Subcutaneous adipose tissue (tissue), 4 donors: ENCODE results near the gene KTI12. TPM values are rescaled to one million over a fixed set of nuclear protein-coding genes. Genes with fewer than 3 reads are reported as not detected.

Experiments
- CTCF ChIP-seq: fragments of 450-650 bp; IDR thresholded peaks from one replicate; pipeline ENCODE4 v1.5.1; 2016; ENCODE audit warnings: low read depth, mild to moderate bottlenecking, control low read depth, antibody characterized with exemption, moderate library complexity
- total RNA-seq, 4 donors: library from RNA; depleted of rRNA; stranded (reverse); fragments of >200 nt; gene quantifications; one replicate each; pipeline ENCODE4 v1.1.0, GENCODE V29; 2016

The KTI12 gene
- total RNA-seq, 4 donors from 2014 or later: 3.9 to 8.3 (median 6.3) TPM

GRCh38 chr1:52059321-52059720, 25.7 kb upstream of the KTI12 start:
- no peak for TF ChIP-seq CTCF

- no peak for TF ChIP-seq CTCF
Observed at GRCh38 chr1:52057876-52058415, 24.3 kb upstream of the KTI12 start.

GRCh38 chr1:52057255-52057654, 23.6 kb upstream of the KTI12 start:
- TF ChIP-seq CTCF: no peak

- no peak for TF ChIP-seq CTCF
Observed at GRCh38 chr1:52056937-52057231, 23.3 kb upstream of the KTI12 start.

- no peak for TF ChIP-seq CTCF
Observed at GRCh38 chr1:52056163-52056936, 22.7 kb upstream of the KTI12 start, which contains the start of gene BTF3L4. Gene BTF3L4, plus strand, starts transcription at chr1:52056295. Its CDS starts 3,553 bp downstream, at chr1:52059848.

- no peak for TF ChIP-seq CTCF
Observed at GRCh38 chr1:52055866-52056162, 22.2 kb upstream of the KTI12 start.

- no peak for TF ChIP-seq CTCF
Observed at GRCh38 chr1:52055066-52055865, 21.7 kb upstream of the KTI12 start, which contains the start of gene TXNDC12. Gene TXNDC12, minus strand, starts transcription at chr1:52055191. Its CDS starts 95 bp downstream, at chr1:52055096.
